Measurements from ENCODE around the gene CDK6. TPM values are rescaled to one million over a fixed set of nuclear protein-coding genes. Genes with fewer than 3 reads are reported as not detected.

CDK6 gene
- total and polyA plus RNA-seq, 10 of the 15 experiments (the other 5 are each of a cell fraction or from before 2014, with no cell fraction given): 8.0 to 118 (median 45.8) TPM

DNA sequence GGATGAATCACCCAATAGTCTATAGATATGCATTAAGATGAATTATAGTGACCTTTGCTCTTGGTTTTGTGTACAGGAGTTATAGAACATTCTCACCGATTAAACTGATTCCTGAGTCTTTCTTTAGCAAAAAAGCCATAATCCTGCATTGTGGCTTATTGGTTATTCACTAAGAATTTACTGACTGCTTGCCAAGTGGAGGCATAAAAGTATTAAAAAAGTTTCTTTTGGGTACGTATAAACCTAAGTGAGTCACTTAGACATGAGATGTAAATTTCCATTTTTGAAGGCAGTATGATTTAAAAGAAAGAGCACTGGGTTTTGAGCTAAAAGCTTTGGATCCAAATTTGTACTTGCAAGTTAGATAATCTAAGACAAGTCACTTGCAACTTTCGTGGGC, 100.7 kb downstream of the CDK6 start:
- WGBS (ENCODE audit: insufficient coverage, insufficient replicate concordance, low lambda C conversion rate, missing lambda C conversion rate): 96% methylated on average over 3 of the region's 3 CpGs
- BruUV-seq (replicated peaks): no TSS peak
- FAIRE-seq (no peak), DNase-seq (ENCODE audit: low read depth, low spot score) (no peak), ATAC-seq (no peak)
- no peaks in the 10 kb centered on the region for H3K27me3 ChIP-seq (replicated peaks in 1 of 2; ENCODE audit: control insufficient read depth in 2 of 2, insufficient read depth in 2 of 2, low read length in 1 of 2)
- peaks cover 3% of the 10 kb centered on the region for H3K9me3 ChIP-seq (replicated peaks; ENCODE audit: control insufficient read depth, insufficient read depth, low read length)
- intact Hi-C loops (cut with micrococcal nuclease; ENCODE audit: unreplicated experiment) (no loop called here), in situ Hi-C loops (cut with MboI) (no loop called here)
- ChIA-PET POLR2A (no interaction called here), CTCF (interaction anchor here (1.3 kb wide), 1 partner anchor 83 kb away, joined by 5 read pairs; no protein-coding TSS in a partner anchor), SMC1A (ENCODE audit: uncharacterized antibody, unreplicated experiment) (interaction anchor here (0.8 to 1.3 kb wide), 4 partner anchors 11 to 57 kb away, joined by 3 read pairs; no protein-coding TSS in a partner anchor), RAD21 (ENCODE audit: unreplicated experiment) (no interaction called here)
- TF ChIP-seq MEF2B (IDR thresholded peaks at IDR 0.05; ENCODE audit: partially characterized antibody, poor library complexity, severe bottlenecking): no peak
- no peak for TF ChIP-seq CHD2 (IDR thresholded peaks at IDR 0.05; ENCODE audit: borderline replicate concordance, low read depth, low read length)
- no peak for TF ChIP-seq NFYA (IDR thresholded peaks at IDR 0.05; ENCODE audit: borderline replicate concordance, low read depth, low read length)
- no peak for TF ChIP-seq FOS (IDR thresholded peaks at IDR 0.05; ENCODE audit: borderline replicate concordance, extremely low read depth, insufficient read length)
- no peak for TF ChIP-seq CBX5 (IDR thresholded peaks at IDR 0.05; ENCODE audit: low read depth)
- TF ChIP-seq BMI1 (IDR thresholded peaks at IDR 0.05; ENCODE audit: borderline replicate concordance): no peak
- TF ChIP-seq CHD4 (IDR thresholded peaks at IDR 0.05): no peak
- TF ChIP-seq, protein P1, sequence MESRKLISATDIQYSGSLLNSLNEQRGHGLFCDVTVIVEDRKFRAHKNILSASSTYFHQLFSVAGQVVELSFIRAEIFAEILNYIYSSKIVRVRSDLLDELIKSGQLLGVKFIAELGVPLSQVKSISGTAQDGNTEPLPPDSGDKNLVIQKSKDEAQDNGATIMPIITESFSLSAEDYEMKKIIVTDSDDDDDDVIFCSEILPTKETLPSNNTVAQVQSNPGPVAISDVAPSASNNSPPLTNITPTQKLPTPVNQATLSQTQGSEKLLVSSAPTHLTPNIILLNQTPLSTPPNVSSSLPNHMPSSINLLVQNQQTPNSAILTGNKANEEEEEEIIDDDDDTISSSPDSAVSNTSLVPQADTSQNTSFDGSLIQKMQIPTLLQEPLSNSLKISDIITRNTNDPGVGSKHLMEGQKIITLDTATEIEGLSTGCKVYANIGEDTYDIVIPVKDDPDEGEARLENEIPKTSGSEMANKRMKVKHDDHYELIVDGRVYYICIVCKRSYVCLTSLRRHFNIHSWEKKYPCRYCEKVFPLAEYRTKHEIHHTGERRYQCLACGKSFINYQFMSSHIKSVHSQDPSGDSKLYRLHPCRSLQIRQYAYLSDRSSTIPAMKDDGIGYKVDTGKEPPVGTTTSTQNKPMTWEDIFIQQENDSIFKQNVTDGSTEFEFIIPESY (IDR thresholded peaks at IDR 0.05): no peak
- no peak for TF ChIP-seq RFX5 (IDR thresholded peaks at IDR 0.05; ENCODE audit: low read depth, low read length)
- TF ChIP-seq EGR1 (IDR thresholded peaks at IDR 0.05; ENCODE audit: borderline replicate concordance in 1 of 2, low read depth in 2 of 2, low read length in 2 of 2): no peak
- TF ChIP-seq MEF2A (IDR thresholded peaks at IDR 0.05; ENCODE audit: insufficient read depth, low read depth, low read length): no peak
- TF ChIP-seq, protein P2, sequence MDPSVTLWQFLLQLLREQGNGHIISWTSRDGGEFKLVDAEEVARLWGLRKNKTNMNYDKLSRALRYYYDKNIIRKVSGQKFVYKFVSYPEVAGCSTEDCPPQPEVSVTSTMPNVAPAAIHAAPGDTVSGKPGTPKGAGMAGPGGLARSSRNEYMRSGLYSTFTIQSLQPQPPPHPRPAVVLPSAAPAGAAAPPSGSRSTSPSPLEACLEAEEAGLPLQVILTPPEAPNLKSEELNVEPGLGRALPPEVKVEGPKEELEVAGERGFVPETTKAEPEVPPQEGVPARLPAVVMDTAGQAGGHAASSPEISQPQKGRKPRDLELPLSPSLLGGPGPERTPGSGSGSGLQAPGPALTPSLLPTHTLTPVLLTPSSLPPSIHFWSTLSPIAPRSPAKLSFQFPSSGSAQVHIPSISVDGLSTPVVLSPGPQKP (IDR thresholded peaks at IDR 0.05; ENCODE audit: low read depth, low read length): no peak
- TF ChIP-seq RB1 (IDR thresholded peaks at IDR 0.05; ENCODE audit: borderline replicate concordance): no peak
- no peak for TF ChIP-seq NRF1 (conservative IDR thresholded peaks at IDR 0.05; ENCODE audit: low read depth, low read length)
- TF ChIP-seq, protein P3, sequence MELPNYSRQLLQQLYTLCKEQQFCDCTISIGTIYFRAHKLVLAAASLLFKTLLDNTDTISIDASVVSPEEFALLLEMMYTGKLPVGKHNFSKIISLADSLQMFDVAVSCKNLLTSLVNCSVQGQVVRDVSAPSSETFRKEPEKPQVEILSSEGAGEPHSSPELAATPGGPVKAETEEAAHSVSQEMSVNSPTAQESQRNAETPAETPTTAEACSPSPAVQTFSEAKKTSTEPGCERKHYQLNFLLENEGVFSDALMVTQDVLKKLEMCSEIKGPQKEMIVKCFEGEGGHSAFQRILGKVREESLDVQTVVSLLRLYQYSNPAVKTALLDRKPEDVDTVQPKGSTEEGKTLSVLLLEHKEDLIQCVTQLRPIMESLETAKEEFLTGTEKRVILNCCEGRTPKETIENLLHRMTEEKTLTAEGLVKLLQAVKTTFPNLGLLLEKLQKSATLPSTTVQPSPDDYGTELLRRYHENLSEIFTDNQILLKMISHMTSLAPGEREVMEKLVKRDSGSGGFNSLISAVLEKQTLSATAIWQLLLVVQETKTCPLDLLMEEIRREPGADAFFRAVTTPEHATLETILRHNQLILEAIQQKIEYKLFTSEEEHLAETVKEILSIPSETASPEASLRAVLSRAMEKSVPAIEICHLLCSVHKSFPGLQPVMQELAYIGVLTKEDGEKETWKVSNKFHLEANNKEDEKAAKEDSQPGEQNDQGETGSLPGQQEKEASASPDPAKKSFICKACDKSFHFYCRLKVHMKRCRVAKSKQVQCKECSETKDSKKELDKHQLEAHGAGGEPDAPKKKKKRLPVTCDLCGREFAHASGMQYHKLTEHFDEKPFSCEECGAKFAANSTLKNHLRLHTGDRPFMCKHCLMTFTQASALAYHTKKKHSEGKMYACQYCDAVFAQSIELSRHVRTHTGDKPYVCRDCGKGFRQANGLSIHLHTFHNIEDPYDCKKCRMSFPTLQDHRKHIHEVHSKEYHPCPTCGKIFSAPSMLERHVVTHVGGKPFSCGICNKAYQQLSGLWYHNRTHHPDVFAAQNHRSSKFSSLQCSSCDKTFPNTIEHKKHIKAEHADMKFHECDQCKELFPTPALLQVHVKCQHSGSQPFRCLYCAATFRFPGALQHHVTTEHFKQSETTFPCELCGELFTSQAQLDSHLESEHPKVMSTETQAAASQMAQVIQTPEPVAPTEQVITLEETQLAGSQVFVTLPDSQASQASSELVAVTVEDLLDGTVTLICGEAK (IDR thresholded peaks at IDR 0.05; ENCODE audit: borderline replicate concordance): no peak
- TF ChIP-seq SP1 (IDR thresholded peaks at IDR 0.05; ENCODE audit: low read depth, low read length): no peak
- TF ChIP-seq HDAC2 (IDR thresholded peaks at IDR 0.05): no peak
- no peak for TF ChIP-seq HCFC1 (IDR thresholded peaks at IDR 0.05; ENCODE audit: low read length)
- TF ChIP-seq HDGF (IDR thresholded peaks at IDR 0.05): no peak
- H3K36me3 ChIP-seq (ENCODE audit: control insufficient read depth in 2 of 2, insufficient read depth in 2 of 2, low read length in 1 of 2): no peaks in the 10 kb centered on the region; a peak in 1 of 4 replicates
- no peak overlapping the region for H3K9ac ChIP-seq (ENCODE audit: control insufficient read depth, insufficient read depth, low read length)
- H3K4me2 ChIP-seq (ENCODE audit: control insufficient read depth, insufficient read depth): no peak overlapping the region
- H4K20me1 ChIP-seq (ENCODE audit: control insufficient read depth, insufficient read depth): no peaks in the 10 kb centered on the region
- H3K4me3 ChIP-seq: no peak overlapping the region
- H3K4me1 ChIP-seq (ENCODE audit: control insufficient read depth, insufficient read depth, low read length): peaks cover 34% of the 10 kb centered on the region
- H3K27ac ChIP-seq (ENCODE audit: control insufficient read depth, insufficient read depth): no peak overlapping the region
- peaks cover 46% of the 10 kb centered on the region for H3K79me2 ChIP-seq (ENCODE audit: control insufficient read depth, insufficient read depth, low read length)
- no peak overlapping the region for H2AFZ ChIP-seq (ENCODE audit: control insufficient read depth, low read depth, low read length)

Measured in GM12878 (cell line).